A549 treated with CORT108297 at 1 μM for 4 hours (cell line): ENCODE results near the gene RRBP1. TPM values are rescaled to one million over a fixed set of nuclear protein-coding genes. Genes with fewer than 3 reads are reported as not detected.

ENCODE experiments used
- total RNA-seq: library from RNA; stranded (reverse); fragments of 200-300 nt; extraction: Qiagen RNA extraction; gene quantifications from 5 replicates; pipeline ENCODE4 v1.2.3, GENCODE V29; 2022

Gene RRBP1, protein sequence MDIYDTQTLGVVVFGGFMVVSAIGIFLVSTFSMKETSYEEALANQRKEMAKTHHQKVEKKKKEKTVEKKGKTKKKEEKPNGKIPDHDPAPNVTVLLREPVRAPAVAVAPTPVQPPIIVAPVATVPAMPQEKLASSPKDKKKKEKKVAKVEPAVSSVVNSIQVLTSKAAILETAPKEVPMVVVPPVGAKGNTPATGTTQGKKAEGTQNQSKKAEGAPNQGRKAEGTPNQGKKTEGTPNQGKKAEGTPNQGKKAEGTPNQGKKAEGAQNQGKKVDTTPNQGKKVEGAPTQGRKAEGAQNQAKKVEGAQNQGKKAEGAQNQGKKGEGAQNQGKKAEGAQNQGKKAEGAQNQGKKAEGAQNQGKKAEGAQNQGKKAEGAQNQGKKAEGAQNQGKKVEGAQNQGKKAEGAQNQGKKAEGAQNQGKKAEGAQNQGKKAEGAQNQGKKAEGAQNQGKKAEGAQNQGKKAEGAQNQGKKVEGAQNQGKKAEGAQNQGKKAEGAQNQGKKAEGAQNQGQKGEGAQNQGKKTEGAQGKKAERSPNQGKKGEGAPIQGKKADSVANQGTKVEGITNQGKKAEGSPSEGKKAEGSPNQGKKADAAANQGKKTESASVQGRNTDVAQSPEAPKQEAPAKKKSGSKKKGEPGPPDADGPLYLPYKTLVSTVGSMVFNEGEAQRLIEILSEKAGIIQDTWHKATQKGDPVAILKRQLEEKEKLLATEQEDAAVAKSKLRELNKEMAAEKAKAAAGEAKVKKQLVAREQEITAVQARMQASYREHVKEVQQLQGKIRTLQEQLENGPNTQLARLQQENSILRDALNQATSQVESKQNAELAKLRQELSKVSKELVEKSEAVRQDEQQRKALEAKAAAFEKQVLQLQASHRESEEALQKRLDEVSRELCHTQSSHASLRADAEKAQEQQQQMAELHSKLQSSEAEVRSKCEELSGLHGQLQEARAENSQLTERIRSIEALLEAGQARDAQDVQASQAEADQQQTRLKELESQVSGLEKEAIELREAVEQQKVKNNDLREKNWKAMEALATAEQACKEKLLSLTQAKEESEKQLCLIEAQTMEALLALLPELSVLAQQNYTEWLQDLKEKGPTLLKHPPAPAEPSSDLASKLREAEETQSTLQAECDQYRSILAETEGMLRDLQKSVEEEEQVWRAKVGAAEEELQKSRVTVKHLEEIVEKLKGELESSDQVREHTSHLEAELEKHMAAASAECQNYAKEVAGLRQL (N-terminal part only)
- 84.9 to 111 TPM (median 105 TPM) in 5 replicates for total RNA-seq

DNA sequence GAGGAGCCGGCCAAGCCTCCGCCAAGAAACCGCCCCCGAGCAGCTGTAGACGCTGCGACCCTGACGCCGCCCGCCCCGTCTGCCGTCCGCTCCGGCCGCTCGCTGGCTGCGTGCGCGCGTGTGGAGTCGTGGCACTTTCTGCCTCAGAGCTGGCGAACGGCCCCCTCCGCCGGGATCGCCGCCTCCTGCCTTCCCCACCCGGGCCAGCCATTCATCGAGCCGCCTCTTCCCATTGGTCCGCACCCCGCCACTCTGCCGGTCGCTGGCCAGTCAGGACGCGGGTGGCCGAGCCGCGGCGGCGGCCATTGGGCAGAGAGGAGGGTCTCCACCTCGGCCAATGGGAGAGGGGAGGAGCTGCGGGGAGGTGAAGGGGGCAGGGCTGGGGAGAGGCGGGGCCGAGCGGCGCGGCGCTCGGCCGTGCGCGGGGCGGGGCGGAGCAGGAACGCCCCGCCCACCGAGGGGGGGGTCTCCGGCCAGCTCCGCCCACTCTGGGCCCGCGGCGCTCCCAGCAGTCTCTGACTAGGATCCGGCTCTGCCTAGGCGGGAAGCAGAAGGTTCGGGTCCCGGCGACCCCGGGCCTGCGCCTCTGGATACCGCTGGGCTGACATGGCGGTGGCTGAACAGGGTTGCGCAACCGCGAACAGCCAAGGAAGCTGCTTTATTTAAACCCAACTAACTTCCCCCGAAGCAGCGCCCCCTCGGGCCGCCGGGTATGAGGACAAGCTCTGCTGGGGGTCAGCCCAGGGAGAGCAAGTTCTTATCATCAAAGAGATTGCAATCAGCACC, at the start of gene RRBP1:
Gene RRBP1 (minus strand): TSS at position 140 of the 786 bp plus-strand sequence. CDS start 21,735 bp downstream, outside the sequence.

DNA sequence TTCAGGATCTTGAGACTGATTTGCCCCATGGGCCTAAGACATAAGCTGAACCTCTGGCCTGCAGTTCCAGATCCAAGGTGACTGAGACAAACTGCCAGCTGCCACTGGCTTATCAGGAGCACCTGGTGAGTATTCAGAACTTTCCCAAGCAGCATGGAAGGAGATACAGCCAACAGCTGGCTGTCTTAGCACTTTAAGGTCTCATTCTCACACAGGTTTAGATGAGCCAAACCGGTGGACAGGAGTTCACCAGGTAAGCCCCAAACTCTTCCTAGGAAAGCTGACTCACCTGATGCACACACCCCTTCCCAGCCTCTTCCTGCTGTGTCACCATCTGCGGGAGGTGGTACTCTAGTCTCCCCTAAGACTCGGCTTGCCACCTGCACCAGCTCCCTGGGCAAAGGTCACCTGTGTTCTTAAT, 17.9 kb upstream of the RRBP1 start, which contains the start of gene BANF2:
Gene BANF2 (plus strand): TSS at position 36 of the 421 bp plus-strand sequence. CDS start 25,060 bp downstream, outside the sequence.

DNA sequence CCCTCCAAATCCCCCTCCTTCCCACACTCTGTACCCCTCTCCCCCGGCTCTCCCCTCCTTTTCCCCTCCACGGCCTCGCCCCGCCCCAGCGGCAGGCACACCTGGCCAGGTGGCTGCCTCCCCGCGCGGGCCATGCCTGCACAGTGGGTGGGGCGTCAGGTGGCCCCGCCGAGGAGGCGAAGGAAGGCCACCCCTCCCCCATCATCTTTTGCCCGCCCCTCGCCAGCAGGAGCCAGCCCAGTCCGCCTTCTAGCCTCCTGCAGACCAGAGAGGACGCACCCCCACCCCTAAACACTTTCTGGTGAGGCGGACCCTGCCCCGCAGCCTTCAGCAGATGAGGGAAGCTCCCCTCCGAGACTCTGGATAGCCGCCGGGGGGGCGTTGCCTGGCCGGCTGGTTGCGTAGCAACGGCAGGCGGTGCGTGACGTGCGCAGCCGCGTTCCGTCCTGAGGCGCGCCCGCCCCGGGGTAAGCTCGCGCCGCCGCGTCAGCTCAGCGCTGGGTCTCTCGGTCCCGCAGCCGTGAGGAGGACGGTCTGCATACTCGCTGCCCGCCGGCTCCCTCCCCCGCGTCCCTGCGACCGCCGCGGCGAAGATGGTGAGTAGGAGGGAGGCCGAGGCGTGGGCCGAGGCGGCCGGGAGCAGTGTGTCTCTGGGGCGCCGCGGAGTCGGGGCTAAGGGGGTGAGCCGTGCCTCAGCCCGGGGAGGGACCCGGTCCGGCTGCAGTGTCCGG, 112.3 kb downstream of the RRBP1 start, which contains the start of gene DSTN:
Gene DSTN (plus strand): TSS at position 460 of the 731 bp plus-strand sequence. CDS start 134 bp downstream, at position 594.

Other genes starting within 250 kb of the RRBP1 start
- gene BFSP1, start 150.9 kb downstream of the RRBP1 start, total RNA-seq = 4.0 to 4.4 TPM (median 4.1 TPM) in 5 replicates
- gene DSTN, start 112.2 kb downstream of the RRBP1 start, total RNA-seq = 673 to 900 TPM (median 679 TPM) in 5 replicates
- not detected in 5 replicates for gene BANF2, start 17.7 kb upstream of the RRBP1 start, total RNA-seq